Right lung (tissue), 5 donors: ENCODE results near the gene STAG3. TPM values are rescaled to one million over a fixed set of nuclear protein-coding genes. Genes with fewer than 3 reads are reported as not detected.
"Not testable (repeated sequence)": the region's sequence is repeated elsewhere in the genome, so short reads cannot be mapped to it uniquely, and the experiment has no call there.

ENCODE experiments used
- DNase-seq, 2 donors: peaks; one replicate each; pipeline ENCODE4 v3.0.0-alpha.2; 2013
- polyA plus RNA-seq, 5 donors: library from polyadenylated mRNA; unstranded; fragments of 120-200 nt; gene quantifications; one replicate each; pipeline versions ENCODE4 v1.2.1 to v1.2.3, GENCODE V29; 2013; ENCODE audit warnings: inconsistent platforms in 1 of 5, low replicate concordance in 1 of 5; ENCODE audit not compliant: insufficient read length in 5 of 5, insufficient read depth in 1 of 5

Gene STAG3
- polyA plus RNA-seq, 5 donors: 15.9 to 24.7 (median 21.1) TPM

DNA sequence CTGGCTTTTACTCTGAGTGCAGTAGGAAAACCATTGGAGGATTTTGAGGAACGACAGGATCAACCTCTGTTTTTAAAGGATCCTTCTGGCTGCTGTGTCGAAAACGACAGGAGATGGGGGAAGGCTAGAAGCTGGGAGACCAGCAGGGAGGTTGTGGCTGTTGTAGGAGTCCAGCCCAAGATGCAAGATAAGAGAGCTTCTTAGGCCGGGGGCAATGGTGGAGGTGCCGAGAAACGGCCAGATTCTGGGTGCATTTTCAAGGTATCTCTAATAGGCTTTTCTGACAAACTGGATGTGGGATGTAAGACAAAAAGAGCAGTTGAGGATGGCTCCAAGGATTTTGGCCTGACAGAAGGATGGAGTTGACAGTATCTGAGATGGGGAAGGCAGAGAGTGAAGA is 31.8 kb downstream of the STAG3 start:
- no peak for DNase-seq

- DNase-seq: no peak
These were observed 33.1 kb downstream of the STAG3 start for GRCh38 chr7:100210805-100211204.

DNA sequence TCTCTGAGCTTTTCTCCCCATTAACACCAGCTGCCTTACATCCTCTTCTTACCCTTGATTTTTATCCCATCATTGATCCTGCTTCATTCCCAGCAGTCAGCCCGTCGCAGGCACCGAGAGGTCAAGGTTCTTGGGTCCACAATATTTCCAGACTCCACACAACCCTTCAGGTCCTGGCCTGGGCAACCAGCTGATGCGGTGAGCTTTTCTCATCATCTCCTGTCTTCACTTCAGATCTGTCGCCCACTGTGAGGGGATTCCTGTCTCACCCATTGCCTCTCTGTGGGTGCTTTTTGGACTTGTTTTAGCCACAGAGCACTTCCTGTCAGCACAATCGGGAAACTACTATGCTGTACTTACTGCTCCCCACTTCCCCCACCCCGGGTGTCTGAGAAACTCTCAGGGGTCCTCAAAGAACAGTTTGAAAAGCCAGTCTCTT is 33.6 kb downstream of the STAG3 start:
- DNase-seq: no peak

DNA sequence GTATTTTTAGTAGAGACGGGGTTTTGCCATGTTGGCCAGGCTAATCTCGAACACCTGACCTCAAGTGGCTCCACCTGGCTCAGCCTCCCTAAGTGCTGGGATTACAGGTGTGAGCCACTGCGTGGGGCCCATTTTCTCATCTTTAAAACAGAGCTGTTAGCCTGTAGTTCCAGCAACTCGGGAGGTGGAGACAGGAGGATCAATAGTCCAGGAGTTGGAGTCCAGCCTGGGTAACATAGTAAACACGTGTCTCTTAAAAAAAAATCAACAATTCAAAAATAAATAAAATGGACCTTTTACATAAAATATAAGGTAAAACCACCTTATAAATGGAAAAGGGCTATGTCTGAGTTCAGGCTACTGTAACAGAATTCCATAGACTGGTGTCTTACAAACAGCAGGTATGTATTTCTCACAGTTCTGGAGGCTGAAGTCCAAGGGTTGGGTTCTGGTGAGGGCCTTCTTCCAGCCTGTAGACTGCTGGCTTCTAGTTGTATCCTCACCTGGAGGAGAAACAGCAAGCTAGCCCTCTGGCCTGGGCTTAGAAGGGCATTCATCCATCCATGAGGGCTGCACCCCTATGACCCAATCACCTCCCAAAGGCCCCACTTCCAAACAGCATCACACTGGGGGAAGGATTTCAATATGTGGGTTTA is 35.0 kb downstream of the STAG3 start:
- DNase-seq: no peak

GRCh38 chr7:100213672-100214071 is 36.0 kb downstream of the STAG3 start:
- DNase-seq: no peak

- DNase-seq: not testable (repeated sequence)
These were observed 36.6 kb downstream of the STAG3 start for GRCh38 chr7:100214356-100214755.

DNA sequence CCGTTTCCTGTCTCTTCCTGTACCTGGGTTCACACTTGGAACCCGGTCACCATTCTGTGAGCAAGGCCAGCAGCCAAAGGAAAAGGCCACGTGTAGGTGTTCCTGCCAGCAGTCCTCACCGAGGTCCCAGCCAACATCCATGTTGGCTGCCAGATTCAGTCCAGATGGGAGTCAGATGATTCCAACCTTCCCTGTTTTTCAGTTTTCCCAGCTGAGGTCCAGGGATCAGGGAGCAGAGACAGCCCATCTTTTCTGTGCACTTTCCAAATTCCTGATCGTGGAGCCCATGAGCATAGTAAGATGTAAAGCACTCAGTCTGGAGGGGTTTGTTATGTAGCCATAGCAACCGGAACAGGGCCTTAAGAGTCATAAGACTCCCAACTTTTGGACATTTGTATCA is 38.2 kb downstream of the STAG3 start:
- no peak for DNase-seq

DNA sequence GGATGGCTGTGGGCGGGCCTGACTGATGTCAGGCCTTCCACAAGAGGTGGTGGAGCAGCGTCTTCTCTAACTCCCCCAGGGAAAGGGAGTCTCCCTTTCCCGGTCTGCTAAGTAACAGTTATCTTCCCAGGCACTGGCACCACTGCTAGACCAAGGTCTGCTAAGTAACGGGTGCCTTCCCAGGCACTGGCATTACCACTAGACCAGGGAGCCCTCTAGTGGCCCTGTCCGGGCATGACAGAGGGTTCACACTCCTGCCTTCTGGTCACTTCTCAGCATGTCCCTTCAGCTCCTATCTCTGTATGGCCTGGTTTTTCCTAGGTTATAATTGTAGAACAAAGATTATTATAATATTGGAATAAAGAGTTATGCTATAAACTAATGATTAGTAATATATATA is 40.2 kb downstream of the STAG3 start:
- not testable (repeated sequence) for DNase-seq

DNA sequence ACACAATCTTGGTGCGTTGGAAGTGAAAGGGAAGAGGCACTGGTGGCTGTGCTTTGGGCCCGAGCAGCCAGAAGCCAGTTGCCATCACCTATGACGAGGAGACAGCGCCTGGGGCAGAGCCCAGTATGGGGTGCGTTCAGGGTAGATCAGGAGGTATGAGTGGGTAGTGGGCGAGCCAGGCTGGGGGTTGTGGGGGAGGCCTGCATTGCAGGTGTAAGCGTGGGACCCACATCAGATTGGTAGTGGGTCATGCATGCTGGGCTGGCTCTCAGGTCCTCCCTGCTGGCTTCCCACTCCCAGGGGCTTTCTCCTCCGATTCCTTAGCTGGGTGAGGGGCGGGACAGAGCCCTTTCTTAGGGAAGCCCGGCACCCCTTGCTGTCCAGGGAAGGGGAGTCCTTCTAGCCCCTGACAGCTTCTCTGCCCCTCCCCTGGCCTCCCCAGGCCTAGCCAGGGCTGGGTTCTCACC is 41.6 kb downstream of the STAG3 start:
- DNase-seq: no peak

GRCh38 chr7:100219801-100220585 is 42.3 kb downstream of the STAG3 start, which contains the start of gene PVRIG:
Gene PVRIG (plus strand): TSS chr7:100219949. CDS start chr7:100219971, 22 bp downstream.
- not testable (repeated sequence) for DNase-seq

DNA sequence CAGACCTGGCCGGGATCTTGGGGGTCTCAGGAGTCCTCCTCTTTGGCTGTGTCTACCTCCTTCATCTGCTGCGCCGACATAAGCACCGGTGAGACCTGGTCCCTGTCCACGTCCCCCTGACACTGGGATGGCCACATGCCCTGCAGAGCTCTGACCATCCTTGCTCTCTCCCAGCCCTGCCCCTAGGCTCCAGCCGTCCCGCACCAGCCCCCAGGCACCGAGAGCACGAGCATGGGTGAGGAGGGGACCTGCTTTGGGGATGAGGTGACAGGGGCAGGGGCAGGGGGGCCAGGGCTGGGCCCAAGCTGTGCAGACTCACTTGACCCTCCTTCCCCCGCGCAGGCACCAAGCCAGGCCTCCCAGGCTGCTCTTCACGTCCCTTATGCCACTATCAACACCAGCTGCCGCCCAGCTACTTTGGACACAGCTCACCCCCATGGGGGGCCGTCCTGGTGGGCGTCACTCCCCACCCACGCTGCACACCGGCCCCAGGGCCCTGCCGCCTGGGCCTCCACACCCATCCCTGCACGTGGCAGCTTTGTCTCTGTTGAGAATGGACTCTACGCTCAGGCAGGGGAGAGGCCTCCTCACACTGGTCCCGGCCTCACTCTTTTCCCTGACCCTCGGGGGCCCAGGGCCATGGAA is 43.0 kb downstream of the STAG3 start:
- DNase-seq: no peak

- no peak for DNase-seq
These were observed 43.6 kb downstream of the STAG3 start for GRCh38 chr7:100221231-100221718.

DNA sequence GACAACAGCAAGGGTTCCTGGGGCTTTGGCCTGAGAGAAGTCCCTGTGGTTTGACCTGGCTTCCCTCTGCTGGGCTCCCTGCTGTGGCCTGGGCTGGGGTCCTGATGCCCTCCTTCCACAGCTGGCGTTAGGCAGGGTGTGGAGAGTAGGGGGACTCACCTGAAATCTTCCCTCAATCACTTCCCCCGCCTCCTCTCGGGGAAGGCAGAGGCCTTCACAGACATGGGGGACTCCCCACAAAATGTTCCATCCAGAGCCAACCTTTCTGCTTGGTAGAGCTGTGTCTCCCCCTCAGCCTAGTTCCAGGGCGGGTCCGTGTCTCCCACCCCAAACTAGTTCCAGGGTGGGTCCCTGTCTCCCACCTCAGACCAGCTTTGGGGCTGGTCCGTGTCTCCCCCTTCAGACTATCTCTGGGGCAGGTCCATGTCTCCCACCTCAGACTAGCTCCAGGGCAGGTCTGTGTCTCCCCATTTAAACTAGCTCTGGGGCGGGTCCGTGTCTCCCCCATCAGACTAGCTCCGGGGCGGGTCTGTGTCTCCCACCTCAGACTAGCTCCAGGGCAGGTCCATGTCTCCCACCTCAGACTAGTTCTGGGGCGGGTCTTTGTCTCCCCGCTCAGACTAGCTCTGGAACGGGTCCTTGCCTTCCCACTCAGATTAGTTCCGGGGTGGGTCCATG is 44.2 kb downstream of the STAG3 start:
- DNase-seq: no peak

DNA sequence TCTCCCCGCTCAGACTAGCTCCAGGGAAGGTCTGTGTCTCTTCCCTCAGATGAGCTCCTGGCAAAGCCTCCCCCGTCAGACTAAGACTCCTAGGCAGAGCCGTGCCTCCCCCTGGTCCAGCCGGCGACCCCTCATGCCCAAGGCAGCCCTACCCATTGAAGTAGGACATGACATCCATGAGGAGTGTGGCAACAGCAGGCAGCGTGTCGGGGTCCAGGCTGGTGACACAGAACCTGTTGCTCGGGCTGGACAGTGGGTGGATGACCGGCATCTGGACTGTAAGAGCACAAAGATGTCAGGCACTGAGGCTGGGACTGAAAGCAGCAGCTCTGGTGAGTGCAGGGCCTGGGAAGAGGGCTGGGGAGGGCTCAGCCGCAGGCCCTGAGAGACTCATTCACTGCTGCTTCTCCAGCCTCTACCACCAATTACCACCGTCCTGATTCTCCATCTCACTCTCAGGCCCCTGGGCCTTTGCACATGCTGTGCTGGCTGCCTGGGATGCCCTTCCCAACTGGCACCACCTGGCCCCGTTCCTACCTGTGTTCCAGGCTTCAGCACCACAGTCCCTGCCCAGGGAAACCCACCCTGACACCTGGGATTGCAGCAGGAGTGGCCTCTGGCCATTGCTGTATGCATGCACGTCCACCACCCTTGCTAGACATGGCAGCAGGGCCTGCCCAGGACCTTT is 44.9 kb downstream of the STAG3 start:
- DNase-seq: no peak

GRCh38 chr7:100223376-100223927 is 45.7 kb downstream of the STAG3 start:
- DNase-seq: not testable (repeated sequence)

DNA sequence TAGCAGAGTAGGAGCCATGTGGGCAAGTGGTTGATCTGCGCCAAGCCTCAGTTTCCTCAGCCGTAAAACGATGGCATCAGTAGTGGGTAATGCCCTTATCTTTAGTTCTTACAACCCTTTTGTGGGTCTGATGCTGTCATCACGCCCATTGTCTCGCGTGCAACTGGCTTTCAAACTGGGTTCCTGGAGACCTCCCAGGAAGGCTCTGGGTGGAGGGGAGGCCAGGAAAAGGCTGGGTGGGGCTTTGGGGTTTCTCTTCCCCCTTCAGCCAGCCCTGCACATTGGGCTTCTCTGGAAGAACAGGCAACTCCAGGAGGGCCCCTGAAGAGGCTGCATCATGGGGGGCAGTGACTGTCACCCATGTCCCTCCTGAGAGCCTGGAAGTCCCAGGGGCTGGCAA is 47.2 kb downstream of the STAG3 start:
- DNase-seq: not testable (repeated sequence)

- not testable (repeated sequence) for DNase-seq
These were observed 57.1 kb downstream of the STAG3 start for GRCh38 chr7:100234660-100235317.

GRCh38 chr7:100239975-100240374 is 62.3 kb downstream of the STAG3 start:
- not testable (repeated sequence) for DNase-seq

DNA sequence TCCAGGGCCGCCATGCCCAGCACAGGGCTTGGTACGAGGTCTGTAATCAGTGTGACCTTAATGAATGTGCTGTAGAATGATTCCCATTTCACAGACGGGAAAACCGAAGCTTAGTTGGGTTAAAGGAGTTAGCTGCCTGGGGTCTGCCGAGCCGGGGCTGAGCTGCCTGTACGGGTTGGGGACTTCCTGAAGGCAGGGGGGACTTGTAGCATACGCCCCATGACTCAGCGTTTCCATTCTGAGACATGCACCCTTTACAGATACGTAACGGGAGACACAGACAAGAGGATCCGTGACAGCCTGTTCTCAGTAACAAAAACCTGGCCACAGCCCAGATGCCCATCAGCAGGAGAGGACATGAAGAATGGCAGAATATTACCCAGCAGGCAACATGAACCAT is 65.7 kb downstream of the STAG3 start:
- DNase-seq: not testable (repeated sequence)

DNA sequence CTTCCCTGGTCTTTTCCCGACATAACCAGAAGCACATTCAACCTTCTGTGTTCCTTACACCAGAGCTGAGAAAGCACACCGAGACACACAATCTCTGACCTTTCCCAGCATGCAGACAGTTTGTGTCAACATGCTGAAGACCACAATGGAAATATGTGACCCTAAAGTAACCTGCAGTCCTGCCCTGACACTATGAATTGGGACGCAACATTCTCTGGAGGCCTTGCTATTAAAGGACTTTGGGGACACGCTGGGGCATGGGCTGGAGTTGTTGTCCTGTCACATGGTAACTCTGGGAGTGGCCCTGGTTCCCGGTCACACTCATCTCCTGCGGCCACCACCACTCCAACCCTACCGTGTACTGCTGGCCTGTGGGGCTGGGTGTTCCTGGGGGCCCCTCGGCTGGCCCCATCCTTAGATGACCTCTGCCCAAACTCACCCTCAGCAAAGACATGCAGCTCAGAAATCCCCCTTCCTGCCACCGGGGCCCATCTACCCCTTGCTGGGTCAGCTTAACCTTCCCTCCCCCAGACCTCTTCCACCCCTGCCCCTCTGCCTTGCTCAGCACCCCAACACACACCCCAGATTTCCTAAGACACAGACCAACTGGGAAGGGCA is 67.4 kb downstream of the STAG3 start:
- DNase-seq: not testable (repeated sequence)
